HG02852 (cell line): ENCODE measurements around the gene SH2D2A.

Experiments
- ATAC-seq: cut with Tn5 transposase; IDR thresholded peaks from one replicate; pipeline ENCODE4 v1.9.1; 2021; ENCODE audit warnings: mild to moderate bottlenecking, moderate library complexity; ENCODE audit not compliant: unreplicated experiment

SH2D2A gene

GRCh38 chr1:156816561-156817328, at the start of gene SH2D2A:
TSS of gene SH2D2A (minus strand) at chr1:156816848. CDS start at chr1:156816708, 140 bp downstream.
- peak; percentile 64 for ATAC-seq

- ATAC-seq: no peak
Measured at GRCh38 chr1:156865865-156866248, 49.2 kb upstream of the SH2D2A start.

DNA sequence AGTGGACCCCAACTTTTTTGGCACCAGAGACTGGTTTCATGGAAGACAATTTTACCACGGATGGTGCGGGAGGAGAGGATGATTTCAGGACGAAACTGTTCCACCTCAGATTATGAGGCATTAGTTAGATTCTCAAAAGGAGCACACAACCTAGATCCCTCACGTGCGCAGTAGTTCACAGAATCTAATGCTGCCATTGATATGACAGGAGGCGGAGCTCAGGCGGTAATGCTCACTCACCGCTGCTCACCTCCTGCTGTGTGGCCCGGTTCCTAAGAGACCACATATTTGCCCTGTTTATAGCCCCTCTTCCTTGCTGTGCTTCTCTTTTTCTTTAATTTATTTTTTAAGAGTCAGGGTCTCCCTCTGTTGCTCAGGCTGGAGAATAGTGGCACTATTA, 48.6 kb upstream of the SH2D2A start:
- ATAC-seq: no peak

- ATAC-seq: no peak
Measured at GRCh38 chr1:156864796-156865195, 48.1 kb upstream of the SH2D2A start.

- ATAC-seq: no peak
Measured at GRCh38 chr1:156863631-156864030, 47.0 kb upstream of the SH2D2A start.

DNA sequence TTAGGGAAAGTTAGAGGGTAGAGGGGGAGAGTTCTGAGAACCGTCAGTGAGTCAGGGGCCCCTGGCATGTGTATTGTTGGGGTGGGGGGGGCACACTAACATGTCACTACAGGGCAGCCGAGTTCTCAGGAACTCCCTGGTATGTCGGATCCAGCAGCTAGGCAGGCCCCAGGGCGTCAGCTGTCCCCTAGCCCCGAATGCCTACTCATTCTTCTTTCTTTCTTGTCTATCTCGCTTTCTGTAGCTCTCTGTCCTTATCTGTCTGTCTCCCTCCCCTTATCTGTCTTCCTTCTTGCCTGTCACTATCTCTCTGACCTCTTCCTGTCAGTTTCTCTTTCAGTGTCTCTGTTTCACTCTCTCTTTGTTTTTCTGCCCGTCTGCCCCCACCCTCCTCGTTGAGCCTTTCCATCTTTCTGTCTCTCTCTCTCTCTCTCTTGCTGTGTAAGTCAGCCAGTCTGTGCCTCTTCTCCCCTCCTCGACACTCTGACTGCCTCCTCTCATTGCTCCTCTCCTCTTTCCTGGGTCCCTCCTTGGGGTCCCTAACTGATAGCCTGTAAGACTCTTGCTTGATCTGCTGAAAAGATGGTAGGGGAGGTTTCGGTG, 46.5 kb upstream of the SH2D2A start:
- no peak for ATAC-seq

DNA sequence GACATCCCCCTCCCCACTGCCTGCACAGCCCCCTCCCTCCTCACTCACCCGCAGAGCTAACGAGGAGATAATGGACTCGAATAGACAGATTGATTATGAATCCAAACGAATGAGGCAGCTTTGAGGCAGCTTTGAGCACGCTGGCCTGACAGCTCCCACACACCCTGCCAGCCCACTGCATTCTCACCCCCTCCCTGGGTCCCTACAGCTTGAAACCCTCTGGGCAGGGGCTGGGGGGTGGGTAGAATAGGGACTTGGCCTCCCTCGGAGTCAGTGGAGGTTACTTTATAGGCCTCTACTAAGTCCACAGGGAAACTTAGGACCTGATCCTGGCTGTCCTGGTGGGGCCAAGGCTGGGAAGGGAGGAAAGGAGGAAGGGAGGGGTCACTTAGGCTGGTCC, 45.9 kb upstream of the SH2D2A start:
- ATAC-seq: no peak

- peak; percentile 25 for ATAC-seq
Measured at GRCh38 chr1:156860628-156861423, 44.2 kb upstream of the SH2D2A start, which contains the start of gene NTRK1. TSS of gene NTRK1 (plus strand) at chr1:156860865. CDS start at chr1:156860935, 70 bp downstream.

GRCh38 chr1:156860113-156860627, 43.5 kb upstream of the SH2D2A start:
- ATAC-seq: peak; percentile 56

DNA sequence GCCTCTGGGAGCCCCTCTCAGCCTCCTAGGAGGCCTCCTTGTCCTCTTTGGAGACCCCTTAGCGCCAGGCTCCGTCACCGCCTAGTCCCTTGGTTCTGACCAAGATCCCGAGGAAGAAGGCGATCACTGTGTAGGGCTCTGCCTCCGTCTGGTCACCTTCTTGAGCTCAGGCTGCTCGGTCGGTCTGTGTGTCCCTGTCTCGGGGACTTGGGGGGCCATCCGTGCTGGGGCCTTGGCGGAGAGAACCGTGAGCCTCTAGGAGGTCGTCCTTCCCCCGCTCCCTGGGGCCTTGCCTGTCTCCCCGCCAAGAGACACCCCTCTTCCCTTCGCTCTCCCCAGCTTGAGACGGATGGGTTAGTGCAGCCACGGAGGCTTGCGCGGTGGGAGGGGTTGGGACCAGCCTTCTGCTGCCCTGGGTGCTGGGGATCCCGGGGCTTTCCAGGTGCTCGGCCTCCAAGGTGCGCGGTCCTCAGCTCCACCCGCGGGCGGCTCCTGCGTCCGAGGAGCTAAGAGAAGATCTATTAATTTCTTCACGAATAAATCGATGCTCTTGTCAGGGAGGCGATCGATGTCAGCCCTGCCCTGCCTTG, 43.0 kb upstream of the SH2D2A start:
- ATAC-seq: peak; percentile 26

DNA sequence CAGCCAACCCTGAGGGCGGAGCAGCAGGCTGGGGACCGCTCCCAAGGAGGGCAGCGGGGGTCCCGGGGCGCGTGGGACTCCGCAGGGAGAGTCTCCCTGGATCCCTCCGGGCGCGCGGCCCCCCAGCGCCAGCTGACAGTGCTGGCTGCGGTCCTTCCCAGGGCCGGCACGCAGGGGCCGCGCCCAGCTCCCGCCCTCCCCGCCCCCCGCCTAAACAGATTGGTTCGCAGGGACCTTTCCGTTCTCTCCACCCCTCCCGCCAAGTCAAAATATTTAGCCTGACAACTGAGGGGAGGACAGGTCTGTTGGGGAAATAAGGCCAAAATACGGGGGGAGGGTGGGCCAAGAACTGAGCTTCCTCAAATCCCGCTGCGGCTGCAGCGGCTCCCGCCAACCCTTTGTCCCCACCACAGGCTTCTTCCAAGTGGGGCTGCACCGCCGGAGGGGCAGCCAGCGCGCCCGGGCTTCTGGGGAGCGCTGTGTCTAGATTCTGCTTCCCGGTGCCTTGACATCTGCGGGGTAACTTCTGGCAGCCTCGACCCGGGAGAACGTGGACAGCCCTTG, 42.4 kb upstream of the SH2D2A start, which contains the start of gene INSRR:
Gene INSRR, minus strand, starts transcription at position 159 of the 564 bp plus-strand sequence. CDS start 496 bp downstream, outside the sequence.
- ATAC-seq: no peak

- ATAC-seq: no peak
Measured at GRCh38 chr1:156858555-156858956, 41.9 kb upstream of the SH2D2A start.

- ATAC-seq: no peak
Measured at GRCh38 chr1:156857532-156857931, 40.9 kb upstream of the SH2D2A start.

GRCh38 chr1:156856282-156856785, 39.7 kb upstream of the SH2D2A start:
- no peak for ATAC-seq

DNA sequence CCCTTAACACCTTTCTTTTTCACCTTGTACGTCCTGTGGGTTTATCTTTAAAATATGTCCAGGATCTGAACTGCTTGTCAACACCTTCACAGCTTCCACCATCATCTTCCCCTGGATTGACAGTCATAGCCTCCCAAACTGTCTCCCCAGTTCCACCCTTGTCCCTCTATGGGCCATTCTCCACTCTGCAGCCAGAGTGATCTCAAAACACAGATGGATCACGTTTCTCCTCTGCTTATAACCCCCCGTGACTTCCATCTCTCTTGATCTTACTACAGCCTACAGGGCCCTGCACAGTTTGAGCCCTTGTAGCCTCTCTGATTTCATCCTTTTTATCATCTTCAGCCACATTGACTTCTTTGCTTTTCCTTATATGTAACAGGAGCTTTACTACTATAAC, 38.0 kb upstream of the SH2D2A start:
- no peak for ATAC-seq

DNA sequence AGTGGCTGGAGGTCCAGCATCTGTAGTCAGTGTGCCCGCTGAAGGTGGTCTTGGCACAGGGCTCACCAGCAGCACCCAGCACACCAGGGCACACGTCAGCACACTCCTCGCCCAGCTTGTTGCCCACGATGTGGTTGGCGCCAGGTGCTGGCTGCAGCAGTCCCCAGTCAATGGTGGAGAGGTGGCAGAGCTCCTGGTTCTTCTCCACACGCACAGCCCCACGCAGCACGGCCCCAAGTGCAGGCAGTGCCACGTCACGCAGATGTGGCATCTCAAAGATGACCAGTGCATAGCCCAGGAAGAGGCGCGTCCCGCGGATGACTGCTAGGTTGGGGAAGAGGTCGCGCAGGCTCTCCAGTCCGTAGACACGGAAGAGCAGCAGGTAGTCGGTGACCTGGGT, 37.1 kb upstream of the SH2D2A start:
- ATAC-seq: no peak

GRCh38 chr1:156852418-156852874, 35.8 kb upstream of the SH2D2A start:
- ATAC-seq: no peak

- no peak for ATAC-seq
Measured at GRCh38 chr1:156851779-156852417, 35.2 kb upstream of the SH2D2A start.

DNA sequence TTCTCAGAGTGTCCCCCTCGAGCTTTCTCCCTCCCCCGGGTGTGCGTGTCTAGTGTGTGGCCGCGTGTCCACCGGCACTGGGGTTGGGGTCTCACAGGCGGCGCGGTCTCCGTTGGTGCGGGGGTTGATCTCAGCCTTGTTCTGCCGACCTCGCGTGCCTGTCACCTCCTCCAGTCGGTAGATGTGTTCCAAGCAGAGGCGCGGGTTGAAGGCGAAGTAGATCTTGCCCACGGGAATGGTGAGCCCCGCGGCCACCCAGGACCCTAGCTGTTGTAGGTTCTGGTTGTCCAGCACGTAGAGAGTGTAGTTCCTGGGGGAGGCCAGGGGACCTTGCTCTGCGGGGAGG, 32.5 kb upstream of the SH2D2A start:
- no peak for ATAC-seq
